Measurements from ENCODE around the gene CIAO1.
"Not testable (repeated sequence)": the region's sequence is repeated elsewhere in the genome, so short reads cannot be mapped to it uniquely, and the experiment has no call there.

The CIAO1 gene

DNA sequence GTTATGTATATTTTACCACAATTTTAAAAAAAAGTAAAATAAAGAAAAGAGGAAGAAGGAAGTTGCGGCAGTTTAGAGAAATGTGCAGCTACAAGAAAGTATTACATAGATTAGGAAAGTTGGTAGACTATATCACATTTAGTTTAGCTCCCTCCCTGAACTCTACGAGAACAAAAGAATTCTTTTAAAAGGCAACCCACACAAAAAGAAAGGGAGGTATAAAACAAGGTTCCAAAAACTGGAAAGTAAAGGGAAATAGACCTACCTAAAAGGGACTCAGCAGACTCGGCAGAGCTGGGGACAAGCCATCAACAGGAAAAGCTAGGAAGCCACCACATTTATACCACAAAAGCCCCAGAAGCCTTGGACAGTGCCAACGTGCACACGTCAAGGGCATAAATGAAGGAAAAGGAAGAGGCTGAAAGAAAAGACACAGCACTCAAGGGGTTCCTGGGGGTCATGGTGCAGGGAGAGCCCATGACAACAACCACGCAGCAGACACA is 9.4 kb upstream of the CIAO1 start:
- TF ChIP-seq, protein P1, sequence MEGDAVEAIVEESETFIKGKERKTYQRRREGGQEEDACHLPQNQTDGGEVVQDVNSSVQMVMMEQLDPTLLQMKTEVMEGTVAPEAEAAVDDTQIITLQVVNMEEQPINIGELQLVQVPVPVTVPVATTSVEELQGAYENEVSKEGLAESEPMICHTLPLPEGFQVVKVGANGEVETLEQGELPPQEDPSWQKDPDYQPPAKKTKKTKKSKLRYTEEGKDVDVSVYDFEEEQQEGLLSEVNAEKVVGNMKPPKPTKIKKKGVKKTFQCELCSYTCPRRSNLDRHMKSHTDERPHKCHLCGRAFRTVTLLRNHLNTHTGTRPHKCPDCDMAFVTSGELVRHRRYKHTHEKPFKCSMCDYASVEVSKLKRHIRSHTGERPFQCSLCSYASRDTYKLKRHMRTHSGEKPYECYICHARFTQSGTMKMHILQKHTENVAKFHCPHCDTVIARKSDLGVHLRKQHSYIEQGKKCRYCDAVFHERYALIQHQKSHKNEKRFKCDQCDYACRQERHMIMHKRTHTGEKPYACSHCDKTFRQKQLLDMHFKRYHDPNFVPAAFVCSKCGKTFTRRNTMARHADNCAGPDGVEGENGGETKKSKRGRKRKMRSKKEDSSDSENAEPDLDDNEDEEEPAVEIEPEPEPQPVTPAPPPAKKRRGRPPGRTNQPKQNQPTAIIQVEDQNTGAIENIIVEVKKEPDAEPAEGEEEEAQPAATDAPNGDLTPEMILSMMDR (conservative IDR thresholded peaks at IDR 0.05; ENCODE audit: control insufficient read depth, insufficient read depth, low read depth, low read length): no peak
- DNase-seq (ENCODE audit: low read depth): no peak
- H3K4me3 ChIP-seq (ENCODE audit: control insufficient read depth, low read depth, low read length): no peak overlapping the region

DNA sequence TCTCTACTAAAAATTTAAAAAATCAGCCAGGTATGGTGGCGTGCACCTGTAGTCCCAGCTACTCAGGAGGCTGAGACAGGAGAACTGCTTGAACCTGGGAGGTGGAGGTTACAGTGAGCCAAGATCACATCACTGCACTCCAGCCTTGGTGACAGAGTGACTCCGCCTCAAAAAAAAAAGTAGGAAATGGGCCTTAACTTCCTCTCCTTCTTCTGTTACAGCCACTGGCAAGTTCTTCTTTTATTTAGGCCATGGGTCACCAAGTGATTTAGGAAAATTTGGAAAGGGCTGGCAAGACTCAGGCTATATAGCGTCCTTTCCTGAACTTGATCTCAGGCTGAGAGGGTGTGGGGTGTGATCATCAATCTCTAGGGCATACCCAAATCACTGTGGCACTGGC is 8.3 kb upstream of the CIAO1 start:
- not testable (repeated sequence) for DNase-seq (ENCODE audit: low read depth); H3K4me3 ChIP-seq (ENCODE audit: control insufficient read depth, low read depth, low read length)

DNA sequence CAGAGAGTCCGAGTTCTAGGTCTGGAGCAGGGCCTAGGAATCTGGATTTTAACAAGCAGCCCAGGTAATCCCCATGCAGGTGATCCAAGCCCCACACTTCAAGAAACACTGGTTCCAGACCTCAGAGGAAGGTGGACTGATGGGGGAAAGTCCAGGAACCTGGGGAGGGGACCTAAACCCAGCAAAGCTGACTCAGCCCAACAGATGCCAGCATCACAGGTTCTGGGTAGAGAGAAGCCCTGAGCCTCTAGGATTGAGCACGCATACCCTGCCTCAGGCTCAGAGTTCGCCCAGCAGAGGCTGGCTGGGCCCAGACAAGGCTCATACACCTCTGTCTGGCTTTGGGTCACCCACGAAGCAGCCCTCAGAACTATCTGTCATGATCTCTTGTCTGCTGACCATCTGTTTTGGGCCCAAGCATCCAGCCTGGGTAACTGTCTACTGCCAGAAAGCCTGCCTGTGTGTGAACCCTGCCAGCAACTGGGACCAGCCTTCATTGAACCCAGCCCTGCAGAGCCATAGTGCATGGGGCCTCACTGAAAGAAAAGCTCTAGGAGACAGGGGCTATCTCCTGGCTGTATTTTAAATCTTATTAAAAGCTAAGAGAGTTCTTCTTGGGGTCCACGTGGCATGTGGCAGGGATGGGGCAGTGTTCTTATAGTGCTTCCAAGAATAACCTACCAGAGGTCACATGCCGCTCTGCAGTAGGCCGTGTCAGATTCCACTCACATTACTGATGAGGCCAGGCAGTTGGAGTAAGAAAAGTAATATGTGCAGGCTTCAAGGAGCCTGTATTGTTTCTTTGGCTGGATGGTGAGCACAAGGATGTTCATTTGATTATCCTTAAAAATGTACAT is 7.6 kb upstream of the CIAO1 start:
- DNase-seq (ENCODE audit: low read depth): no peak
- TF ChIP-seq, protein P1 (conservative IDR thresholded peaks at IDR 0.05; ENCODE audit: control insufficient read depth, insufficient read depth, low read depth, low read length): no peak
- no peak overlapping the region for H3K4me3 ChIP-seq (ENCODE audit: control insufficient read depth, low read depth, low read length)

DNA sequence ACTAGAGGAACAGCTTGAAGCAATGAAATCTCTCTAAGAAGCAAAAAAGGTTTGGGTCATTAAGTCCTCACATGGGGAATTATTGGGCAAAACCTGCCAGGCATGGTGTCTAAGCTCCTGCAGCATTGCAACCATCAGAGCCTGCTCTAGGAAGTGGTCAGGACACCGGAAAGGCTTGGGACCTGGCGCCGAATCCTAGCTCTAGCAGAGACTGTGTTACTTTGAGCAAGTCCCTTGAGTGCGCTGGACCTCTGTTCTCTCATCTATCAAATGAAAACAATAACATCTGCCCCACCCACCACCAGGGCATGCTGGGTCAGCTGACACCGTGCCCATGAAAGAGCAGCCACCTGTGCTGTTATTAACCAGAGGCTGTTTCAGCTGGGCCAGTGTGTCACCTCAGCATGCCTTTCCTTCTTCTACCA is 6.5 kb upstream of the CIAO1 start:
- no peak overlapping the region for H3K4me3 ChIP-seq (ENCODE audit: control insufficient read depth, low read depth, low read length)
- no peak for DNase-seq (ENCODE audit: low read depth)

DNA sequence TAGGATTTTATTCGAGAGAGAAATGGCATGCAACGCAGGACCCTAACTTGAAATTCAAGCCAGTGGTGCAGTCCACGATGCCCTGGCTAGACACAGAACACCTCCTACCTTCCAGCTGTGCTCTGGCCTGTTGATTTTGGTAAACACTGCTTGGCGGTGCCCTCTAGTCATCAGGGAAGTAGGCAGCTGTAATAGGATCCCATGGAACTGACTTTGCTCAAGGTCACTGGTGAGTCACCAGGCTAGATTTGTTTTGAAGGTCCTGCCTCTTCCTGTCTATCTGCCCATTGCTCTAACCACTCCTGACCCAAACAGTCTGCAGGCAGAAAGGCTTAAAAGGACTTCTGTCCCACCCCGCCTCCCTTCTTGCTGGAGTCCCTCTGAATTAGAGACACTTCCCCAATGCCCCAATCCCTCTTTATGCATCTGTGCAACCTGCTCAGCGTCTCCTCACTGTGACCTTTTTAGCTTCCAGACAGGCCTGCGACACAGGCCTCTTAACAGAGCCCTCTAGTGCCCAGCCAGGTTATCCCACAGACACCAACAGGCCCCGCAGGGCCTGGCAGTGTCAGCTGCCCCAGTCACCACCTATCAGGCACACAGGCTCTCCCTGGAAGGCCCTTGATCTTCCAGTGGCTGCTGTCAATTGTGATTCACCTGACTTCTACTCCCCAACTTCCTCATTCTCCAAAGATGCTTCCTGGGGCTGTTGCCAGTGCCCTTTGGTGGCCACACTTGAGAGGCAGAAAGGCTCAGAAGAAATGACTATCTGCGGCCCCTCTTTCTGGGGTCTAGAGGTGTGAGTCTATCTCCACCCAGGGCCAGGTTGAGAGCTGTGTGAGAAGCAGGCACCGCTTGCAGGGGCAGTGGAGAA is 5.4 kb upstream of the CIAO1 start:
- TF ChIP-seq, protein P1 (conservative IDR thresholded peaks at IDR 0.05; ENCODE audit: control insufficient read depth, insufficient read depth, low read depth, low read length): peak; percentile 41
- DNase-seq (ENCODE audit: low read depth): peak; percentile 94
- no peak overlapping the region for H3K4me3 ChIP-seq (ENCODE audit: control insufficient read depth, low read depth, low read length)

More for the DNA sequence above, 6.5 kb upstream of the CIAO1 start:
- TF ChIP-seq, protein P1 (conservative IDR thresholded peaks at IDR 0.05; ENCODE audit: control insufficient read depth, insufficient read depth, low read depth, low read length): no peak

DNA sequence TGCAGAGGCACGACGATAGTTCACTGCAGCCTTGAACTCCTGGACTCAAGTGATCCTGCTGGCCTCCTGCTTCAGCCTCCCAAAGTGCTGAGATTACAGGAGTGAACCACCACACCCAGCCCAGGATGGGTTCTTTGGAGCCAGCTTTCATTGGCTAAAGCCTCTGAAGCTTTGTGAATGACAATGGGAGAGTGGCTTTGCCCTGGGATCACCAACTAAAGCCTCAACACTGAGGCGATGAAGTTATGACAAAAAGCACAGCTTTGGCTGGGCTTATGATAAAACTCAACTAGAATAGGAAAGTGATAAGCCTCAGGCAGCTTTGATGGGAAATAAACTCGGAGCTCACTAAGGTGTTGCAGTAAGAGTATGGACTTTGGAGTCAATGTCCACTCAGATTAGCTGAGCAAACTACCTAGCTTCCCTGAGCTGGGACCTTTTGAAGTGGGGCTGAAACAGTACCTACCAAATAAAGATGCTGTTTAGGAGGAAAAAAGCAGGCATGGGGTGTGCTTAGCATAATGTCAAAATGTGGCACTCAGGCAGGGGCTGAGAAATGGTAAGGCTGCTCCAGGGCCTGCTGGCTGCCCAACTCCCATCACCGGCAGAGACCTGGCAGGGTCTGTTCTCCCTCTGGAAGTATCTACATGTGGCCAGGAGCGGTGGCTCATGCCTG is 4.6 kb upstream of the CIAO1 start:
- TF ChIP-seq, protein P1 (conservative IDR thresholded peaks at IDR 0.05; ENCODE audit: control insufficient read depth, insufficient read depth, low read depth, low read length): no peak
- no peak for DNase-seq (ENCODE audit: low read depth)
- no peak overlapping the region for H3K4me3 ChIP-seq (ENCODE audit: control insufficient read depth, low read depth, low read length)

All from fibroblast of mammary gland (primary cell).